HEK293 (cell line): Measurements from ENCODE around the gene STN1.
A peak's percentile ranks its signal among the peaks of the same experiment; 100 is the strongest.

ENCODE experiments used
- BCL11B ChIP-seq: fragments of 450-650 bp; formaldehyde crosslinking; IDR thresholded peaks from 2 replicates; pipeline ENCODE4 v1.5.1; 2016; ENCODE audit warnings: low read depth, missing biosample characterization, missing genetic modification characterization
- HOXC10 ChIP-seq: sonication (generic); formaldehyde crosslinking; IDR thresholded peaks from 2 replicates; pipeline ENCODE4 v1.8.1; 2023; ENCODE audit warnings: mild to moderate bottlenecking, missing genetic modification reagents
- KLF1 ChIP-seq: fragments of 450-650 bp; formaldehyde crosslinking; IDR thresholded peaks from 2 replicates; pipeline ENCODE4 v1.5.1; 2016; ENCODE audit warnings: missing biosample characterization, missing genetic modification characterization
- MEIS1 ChIP-seq: sonication (generic); formaldehyde crosslinking; IDR thresholded peaks from 2 replicates; pipeline ENCODE4 v1.8.1; 2022; ENCODE audit warnings: missing genetic modification reagents, mild to moderate bottlenecking, borderline replicate concordance
- OSR2 ChIP-seq: fragments of 450-650 bp; formaldehyde crosslinking; IDR thresholded peaks from 2 replicates; pipeline ENCODE4 v1.5.1; 2016; ENCODE audit warnings: missing biosample characterization, missing genetic modification characterization
- OVOL3 ChIP-seq: fragments of 450-650 bp; formaldehyde crosslinking; IDR thresholded peaks from 2 replicates; pipeline ENCODE4 v1.5.1; 2016; ENCODE audit warnings: missing biosample characterization, missing genetic modification characterization
- REST ChIP-seq: fragments of 450-650 bp; formaldehyde crosslinking; IDR thresholded peaks from 2 replicates; pipeline ENCODE4 v1.5.1; 2016; ENCODE audit warnings: missing biosample characterization, missing genetic modification characterization
- SP3 ChIP-seq: fragments of 450-650 bp; formaldehyde crosslinking; IDR thresholded peaks from 2 replicates; pipeline ENCODE4 v1.5.1; 2016; ENCODE audit warnings: missing biosample characterization, missing genetic modification characterization
- SP7 ChIP-seq: fragments of 450-650 bp; formaldehyde crosslinking; IDR thresholded peaks from 2 replicates; pipeline ENCODE4 v1.5.1; 2016; ENCODE audit warnings: missing biosample characterization, missing genetic modification characterization
- ZBTB17 ChIP-seq: fragments of 450-650 bp; formaldehyde crosslinking; IDR thresholded peaks from 2 replicates; pipeline ENCODE4 v1.5.1; 2016; ENCODE audit warnings: missing biosample characterization, missing genetic modification characterization
- ZBTB44 ChIP-seq: fragments of 450-650 bp; IDR thresholded peaks from 2 replicates; pipeline ENCODE4 v1.5.1; 2018; ENCODE audit warnings: missing biosample characterization, mild to moderate bottlenecking, missing genetic modification characterization
- ZNF114 ChIP-seq: fragments of 450-650 bp; formaldehyde crosslinking; IDR thresholded peaks from 2 replicates; pipeline ENCODE4 v1.5.0; 2017; ENCODE audit warnings: missing biosample characterization, missing genetic modification characterization
- ZNF132 ChIP-seq: fragments of 450-650 bp; formaldehyde crosslinking; IDR thresholded peaks from 2 replicates; pipeline ENCODE4 v1.5.1; 2017; ENCODE audit warnings: missing biosample characterization, missing genetic modification characterization, borderline replicate concordance
- ZNF148 ChIP-seq: fragments of 450-650 bp; formaldehyde crosslinking; IDR thresholded peaks from 2 replicates; pipeline ENCODE4 v1.5.0; 2017; ENCODE audit warnings: missing biosample characterization, missing genetic modification characterization, borderline replicate concordance
- ZNF184 ChIP-seq: fragments of 450-650 bp; IDR thresholded peaks from 2 replicates; pipeline ENCODE4 v1.5.1; 2018; ENCODE audit warnings: missing biosample characterization, mild to moderate bottlenecking, missing genetic modification characterization
- ZNF214 ChIP-seq: fragments of 450-650 bp; formaldehyde crosslinking; IDR thresholded peaks from 2 replicates; pipeline ENCODE4 v1.5.1; 2017; ENCODE audit warnings: missing biosample characterization, mild to moderate bottlenecking, missing genetic modification characterization, borderline replicate concordance
- ZNF23 ChIP-seq: fragments of 450-650 bp; formaldehyde crosslinking; IDR thresholded peaks from 2 replicates; pipeline ENCODE4 v1.5.1; 2016; ENCODE audit warnings: missing biosample characterization, missing genetic modification characterization, borderline replicate concordance
- ZNF292 ChIP-seq: fragments of 450-650 bp; formaldehyde crosslinking; IDR thresholded peaks from 2 replicates; pipeline ENCODE4 v1.5.1; 2016; ENCODE audit warnings: low read depth, missing biosample characterization, missing genetic modification characterization, borderline replicate concordance
- ZNF302 ChIP-seq: fragments of 450-650 bp; formaldehyde crosslinking; IDR thresholded peaks from 2 replicates; pipeline ENCODE4 v1.5.1; 2016; ENCODE audit warnings: missing biosample characterization, missing genetic modification characterization, low read depth
- ZNF324 ChIP-seq: fragments of 450-650 bp; formaldehyde crosslinking; IDR thresholded peaks from 2 replicates; pipeline ENCODE4 v1.5.1; 2016; ENCODE audit warnings: missing biosample characterization, missing genetic modification characterization
- ZNF433 ChIP-seq: fragments of 450-650 bp; formaldehyde crosslinking; IDR thresholded peaks from 2 replicates; pipeline ENCODE4 v1.5.1; 2016; ENCODE audit warnings: missing biosample characterization, missing genetic modification characterization, low read depth
- ZNF544 ChIP-seq: fragments of 450-650 bp; formaldehyde crosslinking; IDR thresholded peaks from 2 replicates; pipeline ENCODE4 v1.5.0; 2017; ENCODE audit warnings: missing biosample characterization, missing genetic modification characterization
- ZNF639 ChIP-seq: fragments of 450-650 bp; formaldehyde crosslinking; IDR thresholded peaks from 2 replicates; pipeline ENCODE4 v1.5.1; 2016; ENCODE audit warnings: missing biosample characterization, missing genetic modification characterization
- ZNF658 ChIP-seq: fragments of 450-650 bp; formaldehyde crosslinking; IDR thresholded peaks from 2 replicates; pipeline ENCODE4; 2016; ENCODE audit warnings: missing biosample characterization, missing genetic modification characterization
- ZNF76 ChIP-seq: fragments of 450-650 bp; formaldehyde crosslinking; IDR thresholded peaks from 2 replicates; pipeline ENCODE4; 2016; ENCODE audit warnings: low read depth, missing biosample characterization, missing genetic modification characterization, borderline replicate concordance
- TF ChIP-seq, protein P1 (sequence below): fragments of 450-650 bp; formaldehyde crosslinking; IDR thresholded peaks from 2 replicates; pipeline ENCODE4 v1.5.1; 2016; ENCODE audit warnings: missing biosample characterization, missing genetic modification characterization
- TF ChIP-seq, protein P2 (sequence below): fragments of 450-650 bp; formaldehyde crosslinking; IDR thresholded peaks from 2 replicates; pipeline ENCODE4 v1.5.1; 2016; ENCODE audit warnings: missing biosample characterization, missing genetic modification characterization

STN1 gene

GRCh38 chr10:103966671-103967447 lies 48.9 kb upstream of the STN1 start, which contains the start of gene SLK (continued):
- TF ChIP-seq, protein P1, sequence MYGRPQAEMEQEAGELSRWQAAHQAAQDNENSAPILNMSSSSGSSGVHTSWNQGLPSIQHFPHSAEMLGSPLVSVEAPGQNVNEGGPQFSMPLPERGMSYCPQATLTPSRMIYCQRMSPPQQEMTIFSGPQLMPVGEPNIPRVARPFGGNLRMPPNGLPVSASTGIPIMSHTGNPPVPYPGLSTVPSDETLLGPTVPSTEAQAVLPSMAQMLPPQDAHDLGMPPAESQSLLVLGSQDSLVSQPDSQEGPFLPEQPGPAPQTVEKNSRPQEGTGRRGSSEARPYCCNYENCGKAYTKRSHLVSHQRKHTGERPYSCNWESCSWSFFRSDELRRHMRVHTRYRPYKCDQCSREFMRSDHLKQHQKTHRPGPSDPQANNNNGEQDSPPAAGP, result peak; percentile 17; the same call in 1 of the 2 replicates
- no peak for TF ChIP-seq OSR2 (tag by site-specific recombination)
- no peak for TF ChIP-seq ZNF148 (tag by site-specific recombination)
- TF ChIP-seq ZNF658, result no peak
- 0 out of 2 replicates have a peak, but pooled peaks have one; percentile 15 for TF ChIP-seq SP3
- no peak for TF ChIP-seq ZNF292 (tag by site-specific recombination)
- no peak for TF ChIP-seq ZNF544 (tag by site-specific recombination)
- no peak for TF ChIP-seq ZNF184 (tag by site-specific recombination)
- TF ChIP-seq KLF1 (tag by site-specific recombination), result no peak; the same call in 1 of the 2 replicates
- TF ChIP-seq ZNF324, result 0 out of 2 replicates have a peak, but pooled peaks have one; percentile 49
- no peak; the same call in 1 of the 2 replicates for TF ChIP-seq REST
- TF ChIP-seq ZBTB17 (tag by site-specific recombination), result peak; percentile 78
- no peak for TF ChIP-seq ZNF214 (tag by site-specific recombination)
- TF ChIP-seq HOXC10 (CRISPR knock-in tag), result no peak
- no peak for TF ChIP-seq MEIS1 (CRISPR knock-in tag)
- no peak for TF ChIP-seq ZNF132 (tag by site-specific recombination)
- no peak for TF ChIP-seq OVOL3 (tag by site-specific recombination)
- TF ChIP-seq, protein P2, sequence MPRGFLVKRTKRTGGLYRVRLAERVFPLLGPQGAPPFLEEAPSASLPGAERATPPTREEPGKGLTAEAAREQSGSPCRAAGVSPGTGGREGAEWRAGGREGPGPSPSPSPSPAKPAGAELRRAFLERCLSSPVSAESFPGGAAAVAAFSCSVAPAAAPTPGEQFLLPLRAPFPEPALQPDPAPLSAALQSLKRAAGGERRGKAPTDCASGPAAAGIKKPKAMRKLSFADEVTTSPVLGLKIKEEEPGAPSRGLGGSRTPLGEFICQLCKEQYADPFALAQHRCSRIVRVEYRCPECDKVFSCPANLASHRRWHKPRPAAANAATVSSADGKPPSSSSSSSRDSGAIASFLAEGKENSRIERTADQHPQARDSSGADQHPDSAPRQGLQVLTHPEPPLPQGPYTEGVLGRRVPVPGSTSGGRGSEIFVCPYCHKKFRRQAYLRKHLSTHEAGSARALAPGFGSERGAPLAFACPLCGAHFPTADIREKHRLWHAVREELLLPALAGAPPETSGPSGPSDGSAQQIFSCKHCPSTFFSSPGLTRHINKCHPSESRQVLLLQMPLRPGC, result no peak
- no peak for TF ChIP-seq ZNF23 (tag by site-specific recombination)
- no peak for TF ChIP-seq ZNF433 (tag by site-specific recombination)
- TF ChIP-seq ZNF639 (tag by site-specific recombination), result no peak
- TF ChIP-seq SP7 (tag by site-specific recombination), result peak; percentile 55; the same call in 1 of the 2 replicates
- TF ChIP-seq BCL11B (tag by site-specific recombination), result no peak
- no peak for TF ChIP-seq ZNF114 (tag by site-specific recombination)
- TF ChIP-seq ZBTB44, result no peak
- 0 out of 2 replicates have a peak, but pooled peaks have one; percentile 34 for TF ChIP-seq ZNF76
- TF ChIP-seq ZNF302 (tag by site-specific recombination), result no peak
